HEK293T (cell line): Measurements from ENCODE around the gene TM7SF3.

ENCODE experiments used
- CTCF ChIA-PET: fragments of 350-600 bp; formaldehyde crosslinking; extraction: SDS; loops from one replicate; lab custom pipeline; 2021; ENCODE audit warnings: antibody characterized with exemption, inconsistent platforms; lab: Yijun Ruan, JAX
- POLR2A ChIA-PET: fragments of 350-600 bp; formaldehyde crosslinking; extraction: SDS; loops from one replicate; lab custom pipeline; 2020; ENCODE audit warnings: antibody characterized with exemption, inconsistent platforms; lab: Yijun Ruan, JAX
- DNase-seq: peaks from one replicate; pipeline ENCODE4 v3.0.0; 2012; ENCODE audit warnings: mixed read lengths; ENCODE audit errors: extremely low spot score
- ARNT ChIP-seq: fragments of 450-650 bp; IDR thresholded peaks from 2 replicates; pipeline ENCODE4 v1.6.1; 2017; ENCODE audit warnings: mild to moderate bottlenecking
- BHLHE40 ChIP-seq: fragments of 450-650 bp; IDR thresholded peaks from 2 replicates; pipeline ENCODE4 v1.6.1; 2016; ENCODE audit warnings: mild to moderate bottlenecking, moderate library complexity, borderline replicate concordance
- CTBP1 ChIP-seq: fragments of 450-650 bp; IDR thresholded peaks from 2 replicates; pipeline ENCODE4 v1.6.1; 2016; ENCODE audit warnings: borderline replicate concordance
- ELF4 ChIP-seq: fragments of 450-650 bp; IDR thresholded peaks from 2 replicates; pipeline ENCODE4 v1.6.1; 2017; ENCODE audit warnings: antibody characterized with exemption
- FOXA1 ChIP-seq: fragments of 450-650 bp; IDR thresholded peaks from 2 replicates; pipeline ENCODE4 v1.6.1; 2016; ENCODE audit warnings: mild to moderate bottlenecking
- FOXK2 ChIP-seq: fragments of 450-650 bp; IDR thresholded peaks from 2 replicates; pipeline ENCODE4 v1.6.1; 2016; ENCODE audit warnings: mild to moderate bottlenecking
- FOXM1 ChIP-seq: fragments of 450-650 bp; IDR thresholded peaks from 2 replicates; pipeline ENCODE4 v1.6.1; 2017; ENCODE audit warnings: mild to moderate bottlenecking, borderline replicate concordance
- HDGF ChIP-seq: fragments of 450-650 bp; IDR thresholded peaks from 2 replicates; pipeline ENCODE4 v1.6.1; 2017; ENCODE audit warnings: antibody characterized with exemption, borderline replicate concordance
- L3MBTL2 ChIP-seq: fragments of 450-650 bp; conservative IDR thresholded peaks from 2 replicates; pipeline ENCODE4 v1.6.1; 2016; ENCODE audit warnings: mild to moderate bottlenecking
- LEF1 ChIP-seq: fragments of 450-650 bp; IDR thresholded peaks from 2 replicates; pipeline ENCODE4 v1.6.1; 2017; ENCODE audit warnings: mild to moderate bottlenecking, borderline replicate concordance
- NFRKB ChIP-seq: fragments of 450-650 bp; IDR thresholded peaks from 2 replicates; pipeline ENCODE4 v1.6.1; 2016; ENCODE audit warnings: mild to moderate bottlenecking, moderate library complexity
- PKNOX1 ChIP-seq: fragments of 450-650 bp; IDR thresholded peaks from 2 replicates; pipeline ENCODE4 v1.6.1; 2016
- SP1 ChIP-seq: fragments of 450-650 bp; IDR thresholded peaks from 2 replicates; pipeline ENCODE4 v1.6.1; 2017
- SUZ12 ChIP-seq: fragments of 450-650 bp; IDR thresholded peaks from 2 replicates; pipeline ENCODE4 v1.6.1; 2016; ENCODE audit warnings: mild to moderate bottlenecking
- TARDBP ChIP-seq: fragments of 450-650 bp; IDR thresholded peaks from 2 replicates; pipeline ENCODE4 v1.6.1; 2016
- ZNF384 ChIP-seq: fragments of 450-650 bp; IDR thresholded peaks from 2 replicates; pipeline ENCODE4 v1.6.1; 2016

Gene TM7SF3

DNA sequence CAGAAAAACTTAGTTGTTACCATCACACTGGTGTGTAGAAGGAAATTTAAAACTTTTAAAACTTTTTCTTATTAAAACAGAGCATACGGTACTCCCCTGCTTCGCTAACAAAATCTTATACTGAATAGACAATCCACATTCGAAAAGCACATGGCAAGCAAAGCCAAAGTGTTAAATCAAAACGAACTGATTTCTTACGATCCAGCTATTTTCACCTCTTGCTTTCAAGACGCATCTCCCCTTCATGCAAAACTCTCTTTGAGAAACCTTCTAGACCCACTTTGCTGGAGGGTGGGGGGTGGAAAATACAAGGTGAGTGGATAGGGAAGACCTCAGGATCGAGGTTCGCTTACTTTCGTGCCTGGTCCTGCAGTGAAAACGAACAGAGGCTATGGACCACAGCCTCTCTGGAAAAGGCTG lies 76.7 kb downstream of the TM7SF3 start:
- POLR2A ChIA-PET: no interaction called here
- DNase-seq: no peak
- TF ChIP-seq L3MBTL2 (peak; percentile 49; the same call in 1 of the 2 replicates), NFRKB (no peak)
- CTCF ChIA-PET: no interaction called here

DNA sequence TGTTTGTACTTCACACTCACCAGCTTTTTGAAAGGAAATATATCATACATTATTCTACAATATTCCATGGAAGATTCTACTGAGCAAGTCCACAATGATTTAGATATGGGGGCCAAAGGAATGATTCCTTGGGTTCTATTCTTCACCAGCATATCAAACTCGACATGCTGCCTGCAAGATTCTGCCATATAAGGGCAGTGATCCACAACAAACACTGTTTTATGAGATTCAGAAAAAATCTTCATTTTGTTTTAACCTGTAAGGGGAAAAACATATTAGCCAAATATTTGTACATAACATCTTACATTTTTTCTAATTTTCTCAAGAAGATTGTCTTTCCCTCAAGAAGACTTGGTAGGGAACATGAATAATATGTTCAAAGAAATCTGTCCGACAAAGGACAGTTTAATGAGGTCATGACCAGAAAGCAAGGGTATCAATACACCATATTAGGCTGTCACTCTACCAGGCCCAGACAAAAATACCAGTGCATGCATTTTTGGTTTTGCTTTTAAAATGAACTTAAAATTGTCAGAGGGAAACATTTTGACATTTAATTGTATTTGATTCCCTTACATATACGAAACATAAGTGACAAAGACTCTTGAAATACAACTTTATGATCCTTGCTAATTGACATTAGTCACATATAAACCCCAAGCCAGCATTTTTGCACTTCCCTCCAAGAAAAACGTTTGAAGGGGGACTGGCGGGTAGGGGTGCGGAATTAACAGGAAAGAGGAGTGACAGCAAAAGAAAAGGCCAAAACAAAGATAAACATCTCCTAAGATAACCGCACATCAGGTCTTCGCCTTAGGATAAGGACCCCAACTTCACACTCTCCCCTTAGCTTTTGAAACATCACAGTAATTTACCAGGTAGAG lies 77.4 kb downstream of the TM7SF3 start:
- ChIA-PET CTCF (no interaction called here), POLR2A (interaction anchor here (1.2 to 1.5 kb wide), 2 partner anchors 10 to 77 kb away, joined by 3 read pairs; partner anchors contain the start of gene TM7SF3)
- no peak for TF ChIP-seq FOXM1
- TF ChIP-seq BHLHE40: no peak
- TF ChIP-seq PKNOX1: peak; percentile 79
- DNase-seq: peak; percentile 10

GRCh38 chr12:26935636-26936378 lies 78.4 kb downstream of the TM7SF3 start:
- CTCF ChIA-PET: no interaction called here
- no peak for DNase-seq
- POLR2A ChIA-PET: interaction anchor here (1.2 to 1.5 kb wide), 2 partner anchors 9 to 78 kb away, joined by 3 read pairs; partner anchors contain the start of gene TM7SF3
- TF ChIP-seq TARDBP: no peak
- no peak for TF ChIP-seq FOXM1
- TF ChIP-seq NFRKB: no peak
- TF ChIP-seq ELF4: no peak
- no peak for TF ChIP-seq L3MBTL2
- TF ChIP-seq SUZ12: no peak
- no peak for TF ChIP-seq HDGF
- no peak for TF ChIP-seq BHLHE40
- no peak for TF ChIP-seq LEF1
- no peak for TF ChIP-seq FOXA1
- no peak for TF ChIP-seq ARNT
- TF ChIP-seq PKNOX1: no peak
- no peak for TF ChIP-seq SP1
- no peak for TF ChIP-seq CTBP1
- TF ChIP-seq ZNF384: no peak
- no peak for TF ChIP-seq FOXK2

- no peak for DNase-seq
- POLR2A ChIA-PET: no interaction called here
- TF ChIP-seq TARDBP: no peak
- TF ChIP-seq LEF1: no peak
- no peak for TF ChIP-seq FOXK2
- TF ChIP-seq ELF4: no peak
- no peak for TF ChIP-seq SP1
- no peak for TF ChIP-seq PKNOX1
- TF ChIP-seq ZNF384: no peak
- no peak for TF ChIP-seq NFRKB
- no peak for TF ChIP-seq FOXM1
- no peak for TF ChIP-seq HDGF
- no peak for TF ChIP-seq SUZ12
- TF ChIP-seq L3MBTL2: no peak
- CTCF ChIA-PET: interaction anchor here (0.5 kb wide), 1 partner anchor 100 kb away, joined by 4 read pairs; no protein-coding TSS in a partner anchor
Measured at GRCh38 chr12:26929590-26929989, 84.6 kb downstream of the TM7SF3 start.

DNA sequence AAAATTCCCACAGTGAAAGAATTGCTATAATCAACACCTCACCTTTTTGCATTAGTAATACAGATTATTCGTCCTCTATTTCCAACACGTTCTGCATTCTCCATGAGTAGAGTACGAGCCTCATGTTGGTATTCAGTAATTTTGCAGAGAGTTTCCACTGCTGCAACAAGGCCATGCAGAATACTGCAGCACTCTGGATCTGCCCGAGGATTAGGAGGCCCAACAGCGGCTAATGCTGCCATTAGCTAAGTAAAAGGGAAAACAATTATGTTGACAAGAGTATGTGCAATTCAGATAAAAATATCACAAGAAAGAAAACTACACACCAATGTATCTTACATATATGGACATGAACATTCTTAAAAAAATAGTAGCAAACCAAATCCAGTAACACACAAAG lies 85.5 kb downstream of the TM7SF3 start:
- DNase-seq: no peak
- ChIA-PET CTCF (no interaction called here), POLR2A (no interaction called here)
- no peak for TF ChIP-seq LEF1
- TF ChIP-seq FOXK2: no peak
- TF ChIP-seq BHLHE40: no peak
- no peak for TF ChIP-seq L3MBTL2
- TF ChIP-seq TARDBP: no peak
- no peak for TF ChIP-seq PKNOX1
- no peak for TF ChIP-seq NFRKB
- no peak for TF ChIP-seq FOXA1
- TF ChIP-seq ARNT: no peak
- TF ChIP-seq HDGF: no peak
- TF ChIP-seq SP1: no peak
